Astrocyte (in vitro differentiated cells and primary cell): ENCODE results near the gene SURF1. TPM values are rescaled to one million over a fixed set of nuclear protein-coding genes. Genes with fewer than 3 reads are reported as not detected.

ENCODE experiments used
- DNase-seq: peaks from one replicate; pipeline ENCODE4 v3.0.0-alpha.2; 2010; ENCODE audit warnings: low read depth
- FAIRE-seq: peaks from 2 replicates; lab custom pipeline; 2011; peaks lifted over from hg19 to GRCh38; lab: Jason Lieb, UNC
- H2AFZ ChIP-seq: 2 replicates; pipeline ENCODE4 v1.6.0; 2012; ENCODE audit warnings: low read depth, low read length, inconsistent platforms
- H3K27ac ChIP-seq: 2 replicates; pipeline ENCODE4 v1.5.1; 2011; ENCODE audit warnings: low read depth, low read length, inconsistent platforms
- H3K27me3 ChIP-seq: 2 replicates; pipeline ENCODE4 v1.6.0; 2011; ENCODE audit warnings: low read length, inconsistent platforms; ENCODE audit not compliant: insufficient read depth
- H3K36me3 ChIP-seq: 2 replicates; pipeline ENCODE4 v1.5.1; 2011; ENCODE audit warnings: low read length, inconsistent platforms; ENCODE audit not compliant: insufficient read depth
- H3K4me1 ChIP-seq: 2 replicates; pipeline ENCODE4 v1.5.1; 2011; ENCODE audit warnings: low read length, inconsistent platforms; ENCODE audit not compliant: insufficient read depth
- H3K4me2 ChIP-seq: 2 replicates; pipeline ENCODE4 v1.6.0; 2012; ENCODE audit warnings: low read length, inconsistent platforms
- H3K4me3 ChIP-seq: 2 replicates; pipeline ENCODE4 v1.5.1; 2011; ENCODE audit warnings: low read depth, mild to moderate bottlenecking, low read length, inconsistent platforms; ENCODE audit not compliant: insufficient read depth
- H3K79me2 ChIP-seq: 2 replicates; pipeline ENCODE4 v1.6.0; 2012; ENCODE audit warnings: mild to moderate bottlenecking, low read length, inconsistent platforms; ENCODE audit not compliant: insufficient read depth
- H3K9ac ChIP-seq: 2 replicates; pipeline ENCODE4 v1.6.0; 2012; ENCODE audit warnings: mild to moderate bottlenecking, low read length, inconsistent platforms
- H3K9me3 ChIP-seq: 2 replicates; pipeline ENCODE4 v1.5.1; 2012; ENCODE audit warnings: low read depth, mild to moderate bottlenecking, low read length, inconsistent platforms; ENCODE audit not compliant: insufficient read depth
- H4K20me1 ChIP-seq: 2 replicates; pipeline ENCODE4 v1.6.0; 2012; ENCODE audit warnings: low read length, inconsistent platforms; ENCODE audit not compliant: insufficient read depth
- H3K27ac Mint-ChIP-seq: one replicate; pipeline ENCODE4 v1.8.0; 2021; ENCODE audit warnings: mild to moderate bottlenecking, mixed read lengths; ENCODE audit not compliant: unreplicated experiment
- H3K27me3 Mint-ChIP-seq: one replicate; pipeline ENCODE4 v1.8.0; 2021; ENCODE audit warnings: low read depth, mixed read lengths; ENCODE audit not compliant: unreplicated experiment
- H3K36me3 Mint-ChIP-seq: one replicate; pipeline ENCODE4 v1.8.0; 2021; ENCODE audit warnings: low read depth, mixed read lengths; ENCODE audit not compliant: unreplicated experiment
- H3K4me1 Mint-ChIP-seq: one replicate; pipeline ENCODE4 v1.8.0; 2021; ENCODE audit warnings: low read depth, mixed read lengths; ENCODE audit not compliant: unreplicated experiment
- H3K4me3 Mint-ChIP-seq: one replicate; pipeline ENCODE4 v1.8.0; 2021; ENCODE audit warnings: mild to moderate bottlenecking, moderate library complexity, mixed read lengths; ENCODE audit not compliant: unreplicated experiment
- H3K9me3 Mint-ChIP-seq: one replicate; pipeline ENCODE4 v1.8.0; 2021; ENCODE audit warnings: mild to moderate bottlenecking, mixed read lengths; ENCODE audit not compliant: unreplicated experiment
- CTCF ChIP-seq: IDR thresholded peaks from 2 replicates; pipeline ENCODE4 v1.5.1; 2011; ENCODE audit warnings: low read depth, mild to moderate bottlenecking, inconsistent platforms, low read length, moderate library complexity; ENCODE audit not compliant: insufficient read depth
- EZH2 ChIP-seq: IDR thresholded peaks from 2 replicates; pipeline ENCODE4 v1.6.1; 2012; ENCODE audit warnings: mild to moderate bottlenecking, low read length, inconsistent platforms; ENCODE audit not compliant: insufficient read depth
- total RNA-seq: library from RNA; stranded (reverse); gene quantifications from 2 replicates; pipeline ENCODE4 v1.2.1, GENCODE V29; 2021

The SURF1 gene
- total RNA-seq, 1 donor from 2014 or later: 35.9 TPM

GRCh38 chr9:133390713-133391112 is 34.4 kb upstream of the SURF1 start:
- no peak overlapping the region for H3K4me2 ChIP-seq
- H3K36me3 ChIP-seq: no peaks in the 10 kb centered on the region
- no peak overlapping the region for H3K9ac ChIP-seq
- FAIRE-seq: no peak
- H3K27ac Mint-ChIP-seq: no peak overlapping the region
- H3K27me3 Mint-ChIP-seq: peaks cover 49% of the 10 kb centered on the region
- H3K9me3 ChIP-seq: no peaks in the 10 kb centered on the region
- no peak for DNase-seq
- H3K36me3 Mint-ChIP-seq: no peaks in the 10 kb centered on the region
- H3K4me3 ChIP-seq: no peak overlapping the region
- H3K27ac ChIP-seq: no peak overlapping the region
- no peaks in the 10 kb centered on the region for H3K4me1 Mint-ChIP-seq
- no peaks in the 10 kb centered on the region for H3K79me2 ChIP-seq
- TF ChIP-seq CTCF: no peak
- TF ChIP-seq EZH2: no peak
- H3K9me3 Mint-ChIP-seq: no peaks in the 10 kb centered on the region
- H3K4me1 ChIP-seq: no peaks in the 10 kb centered on the region
- no peak overlapping the region for H2AFZ ChIP-seq
- no peaks in the 10 kb centered on the region for H4K20me1 ChIP-seq
- H3K27me3 ChIP-seq: peaks cover 2% of the 10 kb centered on the region
- no peak overlapping the region for H3K4me3 Mint-ChIP-seq

- Histone ChIP-seq H3K4me2 (no peak overlapping the region), H3K9ac (no peak overlapping the region), H3K4me3 (no peak overlapping the region), H3K27me3 (no peaks in the 10 kb centered on the region), H3K79me2 (no peaks in the 10 kb centered on the region), H2AFZ (no peak overlapping the region), H4K20me1 (no peaks in the 10 kb centered on the region), H3K27ac (no peak overlapping the region), H3K9me3 (no peaks in the 10 kb centered on the region), H3K36me3 (no peaks in the 10 kb centered on the region), H3K4me1 (no peaks in the 10 kb centered on the region)
- H3K4me3 Mint-ChIP-seq: no peak overlapping the region
- H3K9me3 Mint-ChIP-seq: no peaks in the 10 kb centered on the region
- H3K27ac Mint-ChIP-seq: no peak overlapping the region
- H3K4me1 Mint-ChIP-seq: no peaks in the 10 kb centered on the region
- FAIRE-seq (no peak), DNase-seq (no peak)
- peaks cover 38% of the 10 kb centered on the region for H3K27me3 Mint-ChIP-seq
- no peaks in the 10 kb centered on the region for H3K36me3 Mint-ChIP-seq
- TF ChIP-seq EZH2: no peak
- TF ChIP-seq CTCF: no peak
These were observed 33.3 kb upstream of the SURF1 start for GRCh38 chr9:133389562-133389961.

GRCh38 chr9:133389025-133389557 is 32.8 kb upstream of the SURF1 start:
- H3K9ac ChIP-seq: no peak overlapping the region
- no peaks in the 10 kb centered on the region for H3K79me2 ChIP-seq
- no peaks in the 10 kb centered on the region for H3K4me1 ChIP-seq
- no peaks in the 10 kb centered on the region for H3K27me3 ChIP-seq
- no peaks in the 10 kb centered on the region for H3K36me3 Mint-ChIP-seq
- no peaks in the 10 kb centered on the region for H3K36me3 ChIP-seq
- H3K27ac ChIP-seq: no peak overlapping the region
- no peak overlapping the region for H2AFZ ChIP-seq
- no peak overlapping the region for H3K4me3 ChIP-seq
- H4K20me1 ChIP-seq: no peaks in the 10 kb centered on the region
- FAIRE-seq: no peak
- H3K27ac Mint-ChIP-seq: no peak overlapping the region
- H3K27me3 Mint-ChIP-seq: peaks cover 34% of the 10 kb centered on the region
- DNase-seq: no peak
- no peaks in the 10 kb centered on the region for H3K9me3 Mint-ChIP-seq
- no peaks in the 10 kb centered on the region for H3K9me3 ChIP-seq
- H3K4me2 ChIP-seq: no peak overlapping the region
- TF ChIP-seq CTCF: no peak
- no peak for TF ChIP-seq EZH2
- no peak overlapping the region for H3K4me3 Mint-ChIP-seq
- no peaks in the 10 kb centered on the region for H3K4me1 Mint-ChIP-seq
